GM06990 (cell line): Measurements from ENCODE around the gene AUTS2.

Experiments used
- DNase-seq: peaks from one replicate; pipeline ENCODE4 v3.0.0-alpha.2; 2011; ENCODE audit not compliant: insufficient read length; ENCODE audit errors: extremely low read depth
- H3K27me3 ChIP-seq: replicated peaks from 2 replicates; pipeline ENCODE4 v1.6.0; 2011; ENCODE audit warnings: low read length; ENCODE audit not compliant: control insufficient read depth, insufficient read depth
- H3K36me3 ChIP-seq: 2 replicates; pipeline ENCODE4 v1.5.1; 2011; ENCODE audit warnings: low read length; ENCODE audit not compliant: control insufficient read depth, insufficient read depth
- H3K4me3 ChIP-seq: replicated peaks from 2 replicates; pipeline ENCODE4 v1.5.1; 2011; ENCODE audit warnings: low read depth, mild to moderate bottlenecking, control low read depth, low read length
- TF ChIP-seq, protein P1 (sequence below): IDR thresholded peaks from 2 replicates; pipeline ENCODE4 v1.5.1; 2011; ENCODE audit warnings: low read length, control low read depth, mild to moderate bottlenecking, inconsistent platforms; ENCODE audit not compliant: insufficient read depth, poor library complexity, severe bottlenecking

Gene AUTS2

DNA sequence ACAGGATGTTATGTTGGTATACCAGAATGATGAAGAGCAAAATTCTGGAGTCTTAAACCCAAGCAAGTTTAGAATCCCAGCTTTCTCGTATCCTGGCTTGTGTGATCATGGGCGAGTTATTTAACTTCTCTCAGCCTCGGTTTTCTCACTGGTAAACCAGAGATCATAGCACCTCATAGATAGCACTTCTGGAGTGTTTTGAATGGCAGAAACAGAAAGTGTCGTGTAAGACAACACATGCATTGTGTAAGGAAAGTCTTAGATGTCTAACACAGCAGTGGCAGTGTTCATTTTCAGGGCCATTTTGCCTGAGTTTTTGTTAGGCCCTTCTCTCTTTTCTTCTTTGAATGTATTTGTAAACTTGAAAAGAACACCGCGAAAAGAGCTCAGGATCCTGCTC is 465.1 kb downstream of the AUTS2 start:
- H3K27me3 ChIP-seq, result no peaks in the 10 kb centered on the region
- no peak overlapping the region for H3K4me3 ChIP-seq
- DNase-seq, result no peak
- TF ChIP-seq, protein P1, sequence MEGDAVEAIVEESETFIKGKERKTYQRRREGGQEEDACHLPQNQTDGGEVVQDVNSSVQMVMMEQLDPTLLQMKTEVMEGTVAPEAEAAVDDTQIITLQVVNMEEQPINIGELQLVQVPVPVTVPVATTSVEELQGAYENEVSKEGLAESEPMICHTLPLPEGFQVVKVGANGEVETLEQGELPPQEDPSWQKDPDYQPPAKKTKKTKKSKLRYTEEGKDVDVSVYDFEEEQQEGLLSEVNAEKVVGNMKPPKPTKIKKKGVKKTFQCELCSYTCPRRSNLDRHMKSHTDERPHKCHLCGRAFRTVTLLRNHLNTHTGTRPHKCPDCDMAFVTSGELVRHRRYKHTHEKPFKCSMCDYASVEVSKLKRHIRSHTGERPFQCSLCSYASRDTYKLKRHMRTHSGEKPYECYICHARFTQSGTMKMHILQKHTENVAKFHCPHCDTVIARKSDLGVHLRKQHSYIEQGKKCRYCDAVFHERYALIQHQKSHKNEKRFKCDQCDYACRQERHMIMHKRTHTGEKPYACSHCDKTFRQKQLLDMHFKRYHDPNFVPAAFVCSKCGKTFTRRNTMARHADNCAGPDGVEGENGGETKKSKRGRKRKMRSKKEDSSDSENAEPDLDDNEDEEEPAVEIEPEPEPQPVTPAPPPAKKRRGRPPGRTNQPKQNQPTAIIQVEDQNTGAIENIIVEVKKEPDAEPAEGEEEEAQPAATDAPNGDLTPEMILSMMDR, result no peak
- no peaks in the 10 kb centered on the region for H3K36me3 ChIP-seq

DNA sequence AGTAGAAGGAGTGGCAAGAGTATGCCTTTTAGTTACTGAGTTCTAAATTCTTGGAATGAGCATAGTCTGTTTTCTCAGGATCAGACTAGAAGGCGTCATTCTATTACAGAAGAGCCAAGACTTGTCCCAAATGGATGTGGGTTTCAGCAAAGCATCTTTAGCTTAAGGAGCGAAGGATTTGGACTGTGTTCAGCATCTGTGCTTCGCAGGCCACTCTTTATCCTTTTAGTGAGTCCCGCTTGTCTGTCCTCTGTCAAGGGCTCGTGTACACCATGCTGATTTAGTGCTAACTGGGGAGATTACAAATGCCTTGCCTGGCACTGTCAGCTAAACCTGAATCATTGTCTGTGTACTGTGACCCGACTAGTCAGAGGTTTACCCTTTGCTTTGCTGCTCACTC is 465.7 kb downstream of the AUTS2 start:
- H3K36me3 ChIP-seq, result no peaks in the 10 kb centered on the region
- no peak for DNase-seq
- H3K27me3 ChIP-seq, result no peaks in the 10 kb centered on the region
- TF ChIP-seq, protein P1, result no peak
- no peak overlapping the region for H3K4me3 ChIP-seq

DNA sequence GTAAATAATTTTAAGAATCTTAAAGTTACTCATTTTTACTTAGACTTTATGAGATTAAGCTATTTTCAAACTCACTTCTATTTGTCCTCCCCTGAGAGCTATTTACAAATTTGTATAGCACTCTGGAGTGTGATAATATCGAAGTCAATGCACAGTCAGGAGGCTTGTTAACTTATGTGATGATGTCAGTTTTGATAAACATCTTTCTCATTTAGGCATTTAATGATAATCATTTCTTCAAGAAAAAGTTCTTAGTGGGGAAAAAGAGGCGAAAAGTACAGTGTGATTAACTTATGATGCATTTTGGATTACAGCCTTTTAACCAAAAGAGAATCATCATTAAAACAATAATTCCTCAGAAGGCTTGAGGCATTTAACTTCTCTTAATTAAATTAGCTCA is 468.6 kb downstream of the AUTS2 start:
- H3K27me3 ChIP-seq, result no peaks in the 10 kb centered on the region
- TF ChIP-seq, protein P1, result no peak
- H3K4me3 ChIP-seq, result no peak overlapping the region

DNA sequence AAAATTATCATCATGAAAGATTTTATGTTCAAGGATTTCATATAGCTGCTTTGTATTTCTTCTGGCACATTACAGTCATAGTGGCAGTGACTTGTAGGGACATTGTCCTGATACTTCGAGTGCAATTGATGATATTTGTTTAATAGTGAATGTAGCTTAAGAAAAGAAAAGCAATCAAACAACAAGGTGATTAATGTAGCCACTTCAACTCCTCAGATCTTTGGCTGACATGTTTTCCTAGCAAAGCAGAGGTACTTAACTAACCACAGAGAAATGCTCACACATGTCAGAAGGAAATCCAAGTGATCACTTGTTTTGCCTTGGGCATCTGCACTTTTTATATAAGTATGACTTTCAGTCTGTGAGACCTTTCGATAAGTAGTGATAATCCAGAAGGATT is 470.3 kb downstream of the AUTS2 start:
- no peak for DNase-seq
- H3K36me3 ChIP-seq, result no peaks in the 10 kb centered on the region
- TF ChIP-seq, protein P1, result no peak
- H3K27me3 ChIP-seq, result no peaks in the 10 kb centered on the region
- H3K4me3 ChIP-seq, result no peak overlapping the region

More for the DNA sequence above, 468.6 kb downstream of the AUTS2 start:
- no peak for DNase-seq
- no peaks in the 10 kb centered on the region for H3K36me3 ChIP-seq

DNA sequence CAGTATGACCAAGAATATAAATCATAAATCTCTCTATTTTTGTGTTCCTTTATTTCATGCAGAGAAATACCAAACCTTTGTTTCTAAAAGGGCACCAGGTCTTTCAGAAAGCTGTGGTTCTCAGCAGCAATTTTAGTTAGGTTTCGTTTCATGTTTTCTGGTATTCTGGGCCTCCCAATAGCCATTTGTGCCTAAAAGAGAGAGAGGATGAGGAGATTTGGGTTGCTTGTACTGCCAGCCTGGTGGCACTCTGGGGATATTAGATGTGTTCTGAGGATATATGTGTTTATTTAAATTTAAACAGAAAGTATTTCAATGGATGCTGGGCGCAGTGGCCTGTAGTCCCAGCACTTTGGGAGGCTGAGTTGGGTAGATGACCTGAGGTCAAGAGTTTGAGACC is 471.7 kb downstream of the AUTS2 start:
- H3K36me3 ChIP-seq, result no peaks in the 10 kb centered on the region
- peak; percentile 10 for DNase-seq
- TF ChIP-seq, protein P1, result no peak
- H3K4me3 ChIP-seq, result no peak overlapping the region
- H3K27me3 ChIP-seq, result no peaks in the 10 kb centered on the region

DNA sequence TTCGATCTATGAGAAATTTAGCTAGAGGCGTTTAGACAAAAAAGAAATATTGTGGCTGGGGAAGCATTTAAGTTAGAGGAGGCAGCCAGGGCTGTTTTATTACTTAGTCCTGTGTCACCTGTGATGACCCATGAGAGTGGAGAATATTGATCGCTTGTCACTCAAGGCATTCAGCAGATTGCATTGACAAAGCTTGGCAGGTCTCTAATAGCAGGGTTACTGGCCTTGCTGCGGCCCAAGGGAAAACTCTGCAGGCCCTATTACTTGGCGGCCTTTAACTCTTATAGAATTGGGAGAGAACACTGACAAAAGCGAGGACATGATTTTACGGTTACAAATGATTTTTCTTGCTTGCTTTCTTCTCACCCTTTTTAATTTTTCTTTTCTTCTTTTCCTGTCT is 473.5 kb downstream of the AUTS2 start:
- DNase-seq, result no peak
- H3K27me3 ChIP-seq, result no peaks in the 10 kb centered on the region

More for the DNA sequence above, 473.5 kb downstream of the AUTS2 start:
- TF ChIP-seq, protein P1, result no peak
- Histone ChIP-seq H3K4me3 (no peak overlapping the region), H3K36me3 (no peaks in the 10 kb centered on the region)
